A549 (cell line): ENCODE measurements around the gene SERTAD4.

Experiments
- CEBPB ChIP-seq, 2 experiments: fragments of >200 bp in 1 of 2; sonication (Bioruptor Twin) in 1 of 2; formaldehyde crosslinking in 1 of 2; IDR thresholded peaks; 2 replicates each; pipeline ENCODE4 v1.6.1; 2012 to 2016
- ESRRA ChIP-seq: fragments of 150-350 bp; IDR thresholded peaks from 2 replicates; pipeline ENCODE4 v1.6.1; 2014; ENCODE audit warnings: mild to moderate bottlenecking, low read length, borderline replicate concordance
- JUN ChIP-seq, 2 experiments: fragments of >200 bp; sonication (Bioruptor Twin); formaldehyde crosslinking; IDR thresholded peaks; 2 replicates in 1 of 2; 3 replicates in 1 of 2; pipeline ENCODE4 v1.6.1; 2016 to 2017
- PHF8 ChIP-seq: fragments of 200-600 bp; sonication (generic); IDR thresholded peaks from 2 replicates; pipeline ENCODE4 v1.6.1; 2016; ENCODE audit warnings: low read depth, mild to moderate bottlenecking, antibody characterized with exemption, moderate library complexity, borderline replicate concordance
- RAD21 ChIP-seq, 2 experiments: fragments of >200 bp in 1 of 2; sonication (Bioruptor Twin) in 1 of 2; formaldehyde crosslinking in 1 of 2; IDR thresholded peaks in 1 of 2; conservative IDR thresholded peaks in 1 of 2; 2 replicates in 1 of 2; 3 replicates in 1 of 2; pipeline ENCODE4 v1.6.1; 2012 to 2018; ENCODE audit warnings: inconsistent platforms in 1 of 2
- RCOR1 ChIP-seq: fragments of 150-350 bp; IDR thresholded peaks from 2 replicates; pipeline ENCODE4 v1.6.1; 2014; ENCODE audit warnings: antibody characterized with exemption, low read length, low read depth
- RNF2 ChIP-seq: fragments of 200-600 bp; sonication (generic); IDR thresholded peaks from 2 replicates; pipeline ENCODE4 v1.6.1; 2016; ENCODE audit warnings: low read depth, mild to moderate bottlenecking, antibody characterized with exemption, moderate library complexity, borderline replicate concordance
- SMC3 ChIP-seq: fragments of >200 bp; sonication (Bioruptor Twin); formaldehyde crosslinking; IDR thresholded peaks from 3 replicates; pipeline ENCODE4 v1.6.1; 2018; ENCODE audit warnings: inconsistent platforms
- TF ChIP-seq, protein P1 (sequence below): fragments of 250-450 bp; sonication (Bioruptor Pico); IDR thresholded peaks from 2 replicates; pipeline ENCODE4 v1.5.0; 2021; ENCODE audit warnings: mild to moderate bottlenecking, moderate library complexity, borderline replicate concordance
- TF ChIP-seq, protein P2 (sequence below): fragments of >200 bp; sonication (Bioruptor Twin); formaldehyde crosslinking; IDR thresholded peaks from 3 replicates; pipeline ENCODE4 v1.5.1; 2016
- TF ChIP-seq, protein P3 (sequence below): fragments of 200-600 bp; sonication (generic); IDR thresholded peaks from 2 replicates; pipeline ENCODE4 v1.6.1; 2016; ENCODE audit warnings: antibody characterized with exemption, mild to moderate bottlenecking, moderate library complexity
- TF ChIP-seq, protein P4 (sequence below): IDR thresholded peaks from 2 replicates; pipeline ENCODE4 v1.6.1; 2012

DNA sequence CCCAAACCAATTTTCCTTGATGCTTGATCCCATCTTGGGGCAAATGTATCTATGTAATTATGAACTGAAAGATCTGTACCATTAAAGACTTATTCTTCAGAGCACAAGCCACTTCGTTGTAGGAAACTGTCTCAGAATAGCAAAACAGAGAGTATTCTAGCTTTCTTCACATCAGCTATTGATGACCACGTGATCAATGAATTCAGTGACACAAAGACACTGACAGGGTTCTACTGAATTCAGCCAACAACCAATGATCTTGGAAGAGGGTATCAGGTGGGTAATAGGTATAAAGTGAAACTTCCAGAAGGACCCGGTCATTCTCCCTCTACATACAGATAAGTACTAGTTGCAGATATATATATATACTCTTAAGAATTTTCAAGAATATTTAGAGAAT, 33.8 kb upstream of the SERTAD4 start:
- TF ChIP-seq RNF2, result no peak
- no peak for TF ChIP-seq CEBPB (IDR thresholded peaks at IDR 0.05)
- TF ChIP-seq JUN (IDR thresholded peaks at IDR 0.05), result no peak
- no peak for TF ChIP-seq ESRRA
- TF ChIP-seq, protein P1, sequence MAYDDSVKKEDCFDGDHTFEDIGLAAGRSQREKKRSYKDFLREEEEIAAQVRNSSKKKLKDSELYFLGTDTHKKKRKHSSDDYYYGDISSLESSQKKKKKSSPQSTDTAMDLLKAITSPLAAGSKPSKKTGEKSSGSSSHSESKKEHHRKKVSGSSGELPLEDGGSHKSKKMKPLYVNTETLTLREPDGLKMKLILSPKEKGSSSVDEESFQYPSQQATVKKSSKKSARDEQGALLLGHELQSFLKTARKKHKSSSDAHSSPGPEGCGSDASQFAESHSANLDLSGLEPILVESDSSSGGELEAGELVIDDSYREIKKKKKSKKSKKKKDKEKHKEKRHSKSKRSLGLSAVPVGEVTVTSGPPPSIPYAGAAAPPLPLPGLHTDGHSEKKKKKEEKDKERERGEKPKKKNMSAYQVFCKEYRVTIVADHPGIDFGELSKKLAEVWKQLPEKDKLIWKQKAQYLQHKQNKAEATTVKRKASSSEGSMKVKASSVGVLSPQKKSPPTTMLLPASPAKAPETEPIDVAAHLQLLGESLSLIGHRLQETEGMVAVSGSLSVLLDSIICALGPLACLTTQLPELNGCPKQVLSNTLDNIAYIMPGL (CRISPR knock-in tag), result no peak
- TF ChIP-seq, protein P2, sequence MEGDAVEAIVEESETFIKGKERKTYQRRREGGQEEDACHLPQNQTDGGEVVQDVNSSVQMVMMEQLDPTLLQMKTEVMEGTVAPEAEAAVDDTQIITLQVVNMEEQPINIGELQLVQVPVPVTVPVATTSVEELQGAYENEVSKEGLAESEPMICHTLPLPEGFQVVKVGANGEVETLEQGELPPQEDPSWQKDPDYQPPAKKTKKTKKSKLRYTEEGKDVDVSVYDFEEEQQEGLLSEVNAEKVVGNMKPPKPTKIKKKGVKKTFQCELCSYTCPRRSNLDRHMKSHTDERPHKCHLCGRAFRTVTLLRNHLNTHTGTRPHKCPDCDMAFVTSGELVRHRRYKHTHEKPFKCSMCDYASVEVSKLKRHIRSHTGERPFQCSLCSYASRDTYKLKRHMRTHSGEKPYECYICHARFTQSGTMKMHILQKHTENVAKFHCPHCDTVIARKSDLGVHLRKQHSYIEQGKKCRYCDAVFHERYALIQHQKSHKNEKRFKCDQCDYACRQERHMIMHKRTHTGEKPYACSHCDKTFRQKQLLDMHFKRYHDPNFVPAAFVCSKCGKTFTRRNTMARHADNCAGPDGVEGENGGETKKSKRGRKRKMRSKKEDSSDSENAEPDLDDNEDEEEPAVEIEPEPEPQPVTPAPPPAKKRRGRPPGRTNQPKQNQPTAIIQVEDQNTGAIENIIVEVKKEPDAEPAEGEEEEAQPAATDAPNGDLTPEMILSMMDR, result no peak
- no peak for TF ChIP-seq RCOR1
- TF ChIP-seq, protein P3, sequence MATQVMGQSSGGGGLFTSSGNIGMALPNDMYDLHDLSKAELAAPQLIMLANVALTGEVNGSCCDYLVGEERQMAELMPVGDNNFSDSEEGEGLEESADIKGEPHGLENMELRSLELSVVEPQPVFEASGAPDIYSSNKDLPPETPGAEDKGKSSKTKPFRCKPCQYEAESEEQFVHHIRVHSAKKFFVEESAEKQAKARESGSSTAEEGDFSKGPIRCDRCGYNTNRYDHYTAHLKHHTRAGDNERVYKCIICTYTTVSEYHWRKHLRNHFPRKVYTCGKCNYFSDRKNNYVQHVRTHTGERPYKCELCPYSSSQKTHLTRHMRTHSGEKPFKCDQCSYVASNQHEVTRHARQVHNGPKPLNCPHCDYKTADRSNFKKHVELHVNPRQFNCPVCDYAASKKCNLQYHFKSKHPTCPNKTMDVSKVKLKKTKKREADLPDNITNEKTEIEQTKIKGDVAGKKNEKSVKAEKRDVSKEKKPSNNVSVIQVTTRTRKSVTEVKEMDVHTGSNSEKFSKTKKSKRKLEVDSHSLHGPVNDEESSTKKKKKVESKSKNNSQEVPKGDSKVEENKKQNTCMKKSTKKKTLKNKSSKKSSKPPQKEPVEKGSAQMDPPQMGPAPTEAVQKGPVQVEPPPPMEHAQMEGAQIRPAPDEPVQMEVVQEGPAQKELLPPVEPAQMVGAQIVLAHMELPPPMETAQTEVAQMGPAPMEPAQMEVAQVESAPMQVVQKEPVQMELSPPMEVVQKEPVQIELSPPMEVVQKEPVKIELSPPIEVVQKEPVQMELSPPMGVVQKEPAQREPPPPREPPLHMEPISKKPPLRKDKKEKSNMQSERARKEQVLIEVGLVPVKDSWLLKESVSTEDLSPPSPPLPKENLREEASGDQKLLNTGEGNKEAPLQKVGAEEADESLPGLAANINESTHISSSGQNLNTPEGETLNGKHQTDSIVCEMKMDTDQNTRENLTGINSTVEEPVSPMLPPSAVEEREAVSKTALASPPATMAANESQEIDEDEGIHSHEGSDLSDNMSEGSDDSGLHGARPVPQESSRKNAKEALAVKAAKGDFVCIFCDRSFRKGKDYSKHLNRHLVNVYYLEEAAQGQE, result no peak
- TF ChIP-seq RAD21 (conservative IDR thresholded peaks at IDR 0.05 in 1 of 2, IDR thresholded peaks at IDR 0.05 in 1 of 2), result no peak
- TF ChIP-seq SMC3, result no peak
- TF ChIP-seq, protein P4, sequence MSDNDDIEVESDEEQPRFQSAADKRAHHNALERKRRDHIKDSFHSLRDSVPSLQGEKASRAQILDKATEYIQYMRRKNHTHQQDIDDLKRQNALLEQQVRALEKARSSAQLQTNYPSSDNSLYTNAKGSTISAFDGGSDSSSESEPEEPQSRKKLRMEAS, result no peak
- no peak for TF ChIP-seq PHF8
